Neural progenitor cell (in vitro differentiated cells): ENCODE measurements around the gene TSSK2. TPM values are rescaled to one million over a fixed set of nuclear protein-coding genes. Genes with fewer than 3 reads are reported as not detected.

Source experiments
- DNase-seq: peaks from one replicate; pipeline ENCODE4 v3.0.0-alpha.2; 2016; ENCODE audit warnings: low spot score
- H2AFZ ChIP-seq: fragments of 200-600 bp; sonication (generic); replicated peaks from 2 replicates; pipeline ENCODE4 v1.6.1; 2016; ENCODE audit warnings: antibody characterized with exemption
- H3F3A ChIP-seq: fragments of 200-600 bp; sonication (generic); 2 replicates; pipeline ENCODE4 v1.6.1; 2016; ENCODE audit warnings: antibody characterized with exemption, low read depth
- H3K27ac ChIP-seq: fragments of 200-600 bp; sonication (generic); 2 replicates; pipeline ENCODE4 v1.5.1; 2016; ENCODE audit warnings: mild to moderate bottlenecking
- H3K27me3 ChIP-seq: fragments of 200-600 bp; sonication (generic); 2 replicates; pipeline ENCODE4 v1.6.1; 2016; ENCODE audit warnings: mild to moderate bottlenecking, moderate library complexity
- H3K36me3 ChIP-seq: fragments of 200-600 bp; sonication (generic); 2 replicates; pipeline ENCODE4 v1.5.1; 2016
- H3K4me1 ChIP-seq: fragments of 200-600 bp; sonication (generic); 2 replicates; pipeline ENCODE4 v1.6.1; 2016; ENCODE audit warnings: mixed run types
- H3K4me2 ChIP-seq: fragments of 200-600 bp; sonication (generic); 2 replicates; pipeline ENCODE4 v1.6.1; 2016
- H3K4me3 ChIP-seq: fragments of 200-600 bp; sonication (generic); 2 replicates; pipeline ENCODE4 v1.5.1; 2016
- H3K79me2 ChIP-seq: fragments of 200-600 bp; sonication (generic); 2 replicates; pipeline ENCODE4 v1.6.1; 2016; ENCODE audit warnings: low read depth
- H3K9ac ChIP-seq: fragments of 200-600 bp; sonication (generic); 2 replicates; pipeline ENCODE4 v1.6.1; 2016
- H3K9me3 ChIP-seq: fragments of 200-600 bp; sonication (generic); 2 replicates; pipeline ENCODE4 v1.5.1; 2016; ENCODE audit warnings: low read depth
- H4K20me1 ChIP-seq: fragments of 200-600 bp; sonication (generic); 2 replicates; pipeline ENCODE4 v1.6.1; 2016; ENCODE audit warnings: low read depth
- H3K27ac Mint-ChIP-seq: 3 replicates; pipeline ENCODE4 v1.8.0; 2021; ENCODE audit warnings: mixed read lengths
- H3K27me3 Mint-ChIP-seq: 2 replicates; pipeline ENCODE4 v1.8.0; 2022; ENCODE audit warnings: low read depth, mild to moderate bottlenecking, inconsistent platforms, moderate library complexity, mixed read lengths; ENCODE audit not compliant: insufficient read depth
- H3K36me3 Mint-ChIP-seq: 3 replicates; pipeline ENCODE4 v1.8.0; 2021; ENCODE audit warnings: mixed read lengths
- H3K4me1 Mint-ChIP-seq: 3 replicates; pipeline ENCODE4 v1.8.0; 2021; ENCODE audit warnings: mixed read lengths
- H3K4me3 Mint-ChIP-seq: 3 replicates; pipeline ENCODE4 v1.8.0; 2021; ENCODE audit warnings: mild to moderate bottlenecking, moderate library complexity, mixed read lengths
- H3K9me3 Mint-ChIP-seq: 3 replicates; pipeline ENCODE4 v1.8.0; 2020; ENCODE audit warnings: mixed read lengths
- CTCF ChIP-seq: fragments of 200-600 bp; sonication (generic); IDR thresholded peaks from 2 replicates; pipeline ENCODE4 v1.5.1; 2017; ENCODE audit warnings: antibody characterized with exemption, mild to moderate bottlenecking
- EZH2 ChIP-seq: fragments of 200-600 bp; sonication (generic); IDR thresholded peaks from 2 replicates; pipeline ENCODE4 v1.6.1; 2017; ENCODE audit warnings: antibody characterized with exemption, mild to moderate bottlenecking, moderate library complexity
- EZH2phosphoT487 ChIP-seq: fragments of 200-600 bp; sonication (generic); IDR thresholded peaks from 2 replicates; pipeline ENCODE4 v1.6.1; 2017; ENCODE audit warnings: antibody characterized with exemption
- total RNA-seq: library from RNA; depleted of rRNA; stranded (reverse); fragments of >200 nt; gene quantifications from 2 replicates; pipeline ENCODE4 v1.2.3, GENCODE V29; 2015; ENCODE audit warnings: low replicate concordance

Gene TSSK2
- total RNA-seq, 1 donor from 2014 or later, result not detected

DNA sequence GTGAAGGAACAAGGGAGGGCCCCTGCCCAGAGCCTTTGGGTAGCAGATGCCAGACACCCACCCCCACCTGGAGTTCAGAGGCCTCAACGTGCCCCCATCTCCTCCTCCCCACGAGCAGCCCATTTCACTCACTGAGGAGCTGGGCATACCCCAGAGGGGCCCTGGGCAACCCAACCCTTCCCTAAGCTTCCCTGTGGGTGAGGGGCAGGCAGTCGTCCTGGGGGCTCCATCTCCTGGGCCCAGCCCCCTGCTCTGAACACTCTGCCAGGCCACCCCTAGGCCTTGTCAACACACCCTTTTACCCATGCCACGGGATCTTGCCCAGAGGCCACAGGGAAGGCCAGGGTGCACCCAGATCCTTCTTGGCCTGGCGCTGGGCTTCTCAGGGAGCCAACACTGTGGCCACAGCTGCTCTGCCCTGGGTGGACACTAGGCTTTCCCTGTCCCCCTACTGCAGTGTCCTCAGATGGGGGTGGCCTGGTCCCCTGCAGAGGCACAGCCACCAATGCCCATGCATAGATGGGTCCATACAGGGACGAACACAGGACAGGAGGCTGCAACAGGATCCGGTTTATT is 44.0 kb downstream of the TSSK2 start:
- peak; percentile 1 for DNase-seq
- H3K27ac Mint-ChIP-seq, result no peak overlapping the region
- H3K36me3 ChIP-seq, result no peaks in the 10 kb centered on the region
- peaks cover 18% of the 10 kb centered on the region for H3K4me1 ChIP-seq
- H3F3A ChIP-seq, result peaks cover 32% of the 10 kb centered on the region
- H3K27me3 Mint-ChIP-seq, result peaks cover 8% of the 10 kb centered on the region
- TF ChIP-seq EZH2phosphoT487 (no peak), CTCF (no peak), EZH2 (no peak)
- no peaks in the 10 kb centered on the region for H3K9me3 ChIP-seq
- H3K4me1 Mint-ChIP-seq, result peaks cover 35% of the 10 kb centered on the region
- H3K79me2 ChIP-seq, result peaks cover 35% of the 10 kb centered on the region
- no peak overlapping the region for H2AFZ ChIP-seq
- peaks cover 71% of the 10 kb centered on the region for H4K20me1 ChIP-seq
- peaks cover 20% of the 10 kb centered on the region for H3K27me3 ChIP-seq
- no peak overlapping the region for H3K27ac ChIP-seq
- no peak overlapping the region for H3K4me2 ChIP-seq
- H3K9me3 Mint-ChIP-seq, result no peaks in the 10 kb centered on the region
- H3K4me3 ChIP-seq, result no peak overlapping the region
- no peak overlapping the region for H3K4me3 Mint-ChIP-seq
- no peak overlapping the region for H3K9ac ChIP-seq
- H3K36me3 Mint-ChIP-seq, result peaks cover 4% of the 10 kb centered on the region

DNA sequence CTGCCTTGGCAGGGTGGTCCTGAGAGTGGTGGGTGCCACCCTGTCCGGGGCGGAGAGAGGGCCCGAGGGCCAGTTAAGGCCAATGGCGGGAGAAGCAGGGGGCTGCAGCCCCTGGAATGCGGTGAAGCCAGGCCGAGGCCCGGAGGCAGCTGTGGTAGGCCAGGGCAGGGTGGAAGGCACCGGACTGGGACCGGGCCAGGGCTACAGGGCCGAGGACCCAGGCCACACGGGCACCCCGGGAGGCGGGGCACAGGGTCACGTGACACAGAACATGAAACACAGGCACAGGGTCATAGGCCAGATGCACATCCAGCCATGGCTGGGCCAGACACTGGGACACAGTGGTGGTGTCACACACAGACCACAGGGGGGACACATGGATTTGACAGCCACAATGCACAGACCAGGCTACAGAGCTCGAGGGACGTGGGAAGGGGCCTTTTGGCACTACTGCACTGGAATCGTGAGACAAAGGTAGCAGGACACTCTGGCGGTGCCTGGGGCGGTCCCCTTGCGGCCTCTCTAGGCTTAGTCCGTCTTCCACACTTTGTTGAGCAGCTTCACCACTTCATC is 44.6 kb downstream of the TSSK2 start:
- Histone ChIP-seq H3K36me3 (no peaks in the 10 kb centered on the region), H3F3A (peaks cover 26% of the 10 kb centered on the region), H3K27ac (no peak overlapping the region), H3K9me3 (no peaks in the 10 kb centered on the region), H3K9ac (no peak overlapping the region), H3K4me2 (no peak overlapping the region), H3K4me3 (no peak overlapping the region), H3K27me3 (peaks cover 15% of the 10 kb centered on the region), H2AFZ (no peak overlapping the region), H3K79me2 (peaks cover 35% of the 10 kb centered on the region), H3K4me1 (peaks cover 13% of the 10 kb centered on the region), H4K20me1 (peaks cover 66% of the 10 kb centered on the region)
- Mint-ChIP-seq H3K9me3 (no peaks in the 10 kb centered on the region), H3K36me3 (peaks cover 4% of the 10 kb centered on the region), H3K27ac (no peak overlapping the region), H3K4me3 (peak overlapping the region; percentile 73), H3K4me1 (peaks cover 30% of the 10 kb centered on the region), H3K27me3 (peaks cover 6% of the 10 kb centered on the region)
- peak; percentile 7 for DNase-seq
- no peak for TF ChIP-seq EZH2phosphoT487
- no peak for TF ChIP-seq CTCF
- no peak for TF ChIP-seq EZH2

DNA sequence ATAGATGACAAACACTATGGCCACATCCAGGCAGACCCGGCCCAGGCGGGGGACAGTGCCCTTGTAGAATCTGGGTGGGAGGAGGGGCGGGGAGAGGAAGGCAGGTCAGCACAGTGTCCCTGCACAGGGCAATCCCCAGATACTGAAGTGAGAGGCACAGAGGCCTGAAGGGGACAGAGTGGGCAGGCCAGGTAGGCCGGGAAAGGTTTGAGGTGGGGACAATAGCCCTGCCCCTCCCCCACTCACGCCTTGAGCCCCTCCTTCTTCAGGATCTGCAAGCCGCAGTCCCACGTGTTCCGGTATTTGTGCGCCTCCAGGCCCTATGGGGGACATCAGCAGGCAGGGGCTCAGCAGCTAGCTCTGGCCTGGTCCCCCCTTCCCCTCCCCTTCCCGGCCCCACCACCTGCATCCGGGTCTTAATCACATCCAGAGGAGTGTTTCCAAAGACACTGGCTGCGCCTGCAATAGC is 45.1 kb downstream of the TSSK2 start:
- peaks cover 62% of the 10 kb centered on the region for H4K20me1 ChIP-seq
- Mint-ChIP-seq H3K4me1 (peaks cover 26% of the 10 kb centered on the region), H3K4me3 (peak overlapping the region; percentile 83), H3K27ac (no peak overlapping the region), H3K27me3 (peaks cover 3% of the 10 kb centered on the region), H3K9me3 (no peaks in the 10 kb centered on the region), H3K36me3 (peaks cover 2% of the 10 kb centered on the region)
- TF ChIP-seq EZH2 (no peak), EZH2phosphoT487 (no peak), CTCF (no peak)
- peak; percentile 13 for DNase-seq
- no peak overlapping the region for H3K4me2 ChIP-seq
- H3F3A ChIP-seq, result peaks cover 23% of the 10 kb centered on the region
- H2AFZ ChIP-seq, result no peak overlapping the region
- no peaks in the 10 kb centered on the region for H3K9me3 ChIP-seq
- H3K79me2 ChIP-seq, result peaks cover 35% of the 10 kb centered on the region
- no peak overlapping the region for H3K9ac ChIP-seq
- no peak overlapping the region for H3K4me3 ChIP-seq
- H3K36me3 ChIP-seq, result no peaks in the 10 kb centered on the region
- H3K27me3 ChIP-seq, result peaks cover 9% of the 10 kb centered on the region
- H3K4me1 ChIP-seq, result peaks cover 13% of the 10 kb centered on the region
- H3K27ac ChIP-seq, result no peak overlapping the region
